ENCODE measurements around the gene BLTP1.
"Not testable (repeated sequence)": the region's sequence is repeated elsewhere in the genome, so short reads cannot be mapped to it uniquely, and the experiment has no call there.

Gene BLTP1, protein sequence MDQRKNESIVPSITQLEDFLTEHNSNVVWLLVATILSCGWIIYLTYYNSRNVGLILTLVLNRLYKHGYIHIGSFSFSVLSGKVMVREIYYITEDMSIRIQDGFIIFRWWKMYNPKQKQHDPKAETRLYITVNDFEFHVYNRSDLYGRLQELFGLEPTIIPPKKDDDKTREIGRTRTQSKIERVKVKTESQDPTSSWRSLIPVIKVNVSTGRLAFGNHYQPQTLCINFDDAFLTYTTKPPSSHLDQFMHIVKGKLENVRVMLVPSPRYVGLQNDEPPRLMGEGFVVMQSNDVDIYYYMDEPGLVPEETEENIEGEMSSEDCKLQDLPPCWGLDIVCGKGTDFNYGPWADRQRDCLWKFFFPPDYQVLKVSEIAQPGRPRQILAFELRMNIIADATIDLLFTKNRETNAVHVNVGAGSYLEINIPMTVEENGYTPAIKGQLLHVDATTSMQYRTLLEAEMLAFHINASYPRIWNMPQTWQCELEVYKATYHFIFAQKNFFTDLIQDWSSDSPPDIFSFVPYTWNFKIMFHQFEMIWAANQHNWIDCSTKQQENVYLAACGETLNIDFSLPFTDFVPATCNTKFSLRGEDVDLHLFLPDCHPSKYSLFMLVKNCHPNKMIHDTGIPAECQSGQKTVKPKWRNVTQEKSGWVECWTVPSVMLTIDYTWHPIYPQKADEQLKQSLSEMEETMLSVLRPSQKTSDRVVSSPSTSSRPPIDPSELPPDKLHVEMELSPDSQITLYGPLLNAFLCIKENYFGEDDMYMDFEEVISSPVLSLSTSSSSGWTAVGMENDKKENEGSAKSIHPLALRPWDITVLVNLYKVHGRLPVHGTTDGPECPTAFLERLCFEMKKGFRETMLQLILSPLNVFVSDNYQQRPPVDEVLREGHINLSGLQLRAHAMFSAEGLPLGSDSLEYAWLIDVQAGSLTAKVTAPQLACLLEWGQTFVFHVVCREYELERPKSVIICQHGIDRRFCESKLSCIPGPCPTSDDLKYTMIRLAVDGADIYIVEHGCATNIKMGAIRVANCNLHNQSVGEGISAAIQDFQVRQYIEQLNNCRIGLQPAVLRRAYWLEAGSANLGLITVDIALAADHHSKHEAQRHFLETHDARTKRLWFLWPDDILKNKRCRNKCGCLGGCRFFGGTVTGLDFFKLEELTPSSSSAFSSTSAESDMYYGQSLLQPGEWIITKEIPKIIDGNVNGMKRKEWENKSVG (N-terminal part only)

GRCh38 chr4:122151982-122152710 lies at the start of gene BLTP1:
TSS of gene BLTP1 (plus strand) at chr4:122152331. CDS start at chr4:122170648, 18,317 bp downstream.
- DNase-seq = peak; percentile 49

DNA sequence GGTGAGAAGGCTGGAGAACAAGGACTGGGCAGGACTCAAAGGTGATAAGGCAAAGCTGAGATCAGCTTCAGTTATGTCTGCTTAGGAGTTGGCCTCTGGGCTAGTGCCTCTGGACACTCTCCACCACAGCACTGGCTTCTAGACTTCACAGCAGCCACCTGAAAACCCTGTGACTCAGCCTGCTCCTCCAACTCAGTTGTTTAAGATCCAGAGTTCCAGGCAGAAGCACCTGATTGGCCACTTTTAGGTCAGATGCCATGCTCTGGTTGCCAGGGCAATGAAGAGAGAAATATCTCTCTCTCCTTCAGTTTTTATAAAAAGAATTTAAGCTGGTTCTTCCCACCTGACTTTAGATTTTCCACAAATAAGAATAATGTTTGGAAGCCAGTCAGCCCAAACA lies 47.9 kb upstream of the BLTP1 start:
- DNase-seq = no peak

GRCh38 chr4:122107680-122108079 lies 44.5 kb upstream of the BLTP1 start:
- no peak for DNase-seq

GRCh38 chr4:122110304-122110703 lies 41.8 kb upstream of the BLTP1 start:
- DNase-seq = not testable (repeated sequence)

GRCh38 chr4:122117743-122118142 lies 34.4 kb upstream of the BLTP1 start:
- DNase-seq = no peak

- no peak for DNase-seq
These were observed 33.9 kb upstream of the BLTP1 start for GRCh38 chr4:122118243-122118642.

GRCh38 chr4:122119739-122120138 lies 32.4 kb upstream of the BLTP1 start:
- no peak for DNase-seq

GRCh38 chr4:122121593-122121992 lies 30.5 kb upstream of the BLTP1 start:
- DNase-seq = no peak

GRCh38 chr4:122122083-122122482 lies 30.0 kb upstream of the BLTP1 start:
- no peak for DNase-seq

DNA sequence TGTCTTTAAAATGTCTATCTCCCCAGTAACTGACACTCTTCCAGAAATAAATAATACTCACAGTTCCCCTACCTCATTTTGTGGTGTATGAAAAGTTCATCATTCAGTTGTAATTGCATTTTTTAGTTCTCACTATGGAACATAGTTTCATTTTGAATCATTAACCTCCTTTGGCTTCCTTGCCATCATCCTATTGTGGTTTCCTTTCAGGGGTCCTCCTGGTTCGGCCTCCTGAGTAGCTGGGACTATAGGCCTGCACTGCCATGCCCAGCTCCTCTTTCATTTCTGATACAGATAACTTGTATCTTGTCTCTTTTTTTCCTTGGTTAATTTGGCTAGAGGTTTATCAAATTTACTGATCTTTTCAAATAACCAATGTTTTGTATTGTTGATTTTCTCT lies 23.1 kb upstream of the BLTP1 start:
- no peak for DNase-seq

DNA sequence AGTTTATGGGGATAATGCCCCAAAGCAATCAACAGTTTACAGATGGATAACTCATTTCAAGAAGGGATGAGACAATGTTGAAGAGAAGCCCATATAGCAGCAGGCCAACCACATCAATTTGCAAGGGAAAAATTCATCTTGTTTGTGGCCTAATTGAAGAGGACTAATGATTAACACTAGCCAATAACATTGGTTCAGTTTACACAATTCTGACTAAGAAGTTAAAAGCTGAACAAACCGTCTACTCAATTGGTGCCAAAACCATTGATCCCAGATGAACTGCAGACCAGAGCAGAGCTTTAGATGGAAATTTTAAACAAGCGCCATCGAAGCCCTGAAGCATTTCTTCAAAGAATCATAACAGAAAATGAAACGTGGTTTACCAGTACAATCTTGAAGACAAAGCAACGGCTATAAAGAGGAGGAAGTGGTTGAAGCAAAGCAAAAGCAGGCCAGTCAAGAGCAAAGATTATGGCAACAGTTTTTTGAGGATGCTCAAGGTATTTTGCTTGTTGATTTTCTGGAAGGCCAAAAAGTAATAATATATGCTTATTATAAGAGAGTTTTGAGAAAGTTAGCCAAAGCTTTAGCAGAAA lies 20.5 kb upstream of the BLTP1 start:
- no peak for DNase-seq

DNA sequence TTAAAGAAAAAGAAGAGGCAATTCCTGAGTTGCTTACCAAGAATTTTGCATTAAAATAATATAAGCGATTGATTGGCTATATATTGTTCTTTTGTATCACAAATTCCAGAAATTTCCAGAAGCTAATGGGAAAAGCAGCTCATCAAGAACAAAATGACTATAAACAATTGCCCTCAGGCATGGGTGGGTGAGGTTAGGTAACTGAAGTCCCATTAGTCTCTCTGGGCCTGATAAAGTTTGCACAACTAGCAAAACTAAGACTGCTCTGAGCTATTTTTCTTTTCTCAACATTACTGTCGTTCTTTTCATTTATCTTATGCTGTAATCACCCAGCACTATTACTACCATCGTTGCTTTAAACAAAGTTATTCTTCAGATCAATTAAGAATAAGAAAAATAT lies 19.2 kb upstream of the BLTP1 start:
- DNase-seq = no peak

- DNase-seq = no peak
These were observed 13.0 kb upstream of the BLTP1 start for GRCh38 chr4:122139139-122139538.

- no peak for DNase-seq
These were observed 11.3 kb upstream of the BLTP1 start for GRCh38 chr4:122140834-122141233.

GRCh38 chr4:122142687-122143086 lies 9.4 kb upstream of the BLTP1 start:
- no peak for DNase-seq

DNA sequence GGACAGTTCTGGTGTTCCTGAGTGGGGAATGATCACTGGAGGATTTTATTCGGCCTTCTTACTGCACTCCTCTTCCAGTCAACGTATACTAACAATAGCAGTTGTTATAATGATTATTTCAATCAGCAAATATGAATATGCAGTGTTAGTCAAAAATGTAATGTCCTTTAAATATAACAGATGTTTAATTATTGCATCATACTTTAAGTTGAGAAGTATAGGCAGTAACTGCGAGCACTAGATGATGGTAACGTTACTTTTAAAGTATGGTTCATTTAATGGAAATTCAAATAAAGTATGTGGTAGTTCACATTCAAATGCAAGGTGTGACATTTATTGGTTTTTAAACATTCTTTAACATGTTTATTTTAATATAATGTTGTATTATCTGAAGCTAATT lies 5.5 kb upstream of the BLTP1 start:
- DNase-seq = no peak

GRCh38 chr4:122150931-122151330 lies 1.2 kb upstream of the BLTP1 start:
- DNase-seq = no peak

DNA sequence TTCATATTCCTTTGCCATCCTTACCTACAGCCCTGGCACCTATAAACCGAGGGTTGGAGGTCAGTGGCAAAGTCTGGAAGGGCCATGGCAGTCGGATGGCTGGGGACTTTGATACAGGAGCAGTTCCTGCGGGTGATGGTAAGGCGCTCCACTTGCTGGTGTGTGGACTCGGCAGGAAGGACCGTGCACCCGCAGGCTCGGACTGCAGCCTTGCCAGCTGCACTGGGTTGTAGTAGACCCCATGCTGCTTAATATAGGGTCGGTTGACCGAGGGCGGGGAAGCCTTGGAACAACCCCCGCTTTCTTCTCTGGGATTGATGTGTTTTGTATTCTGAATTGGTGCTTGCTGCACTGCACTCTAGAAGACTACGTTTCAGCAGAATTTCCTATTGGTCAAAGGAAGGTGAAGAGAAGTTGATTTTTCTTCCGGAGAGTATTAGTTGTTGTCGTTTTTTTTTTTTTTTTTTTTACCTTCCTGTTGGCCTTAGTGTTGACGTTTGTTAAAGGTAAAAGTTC lies 638 bp downstream of the BLTP1 start:
- no peak for DNase-seq

GRCh38 chr4:122156819-122157218 lies 4.7 kb downstream of the BLTP1 start:
- no peak for DNase-seq

GRCh38 chr4:122163301-122163700 lies 11.2 kb downstream of the BLTP1 start:
- DNase-seq = no peak

- no peak for DNase-seq
These were observed 11.6 kb downstream of the BLTP1 start for GRCh38 chr4:122163767-122164166.

GRCh38 chr4:122167369-122167768 lies 15.2 kb downstream of the BLTP1 start:
- no peak for DNase-seq

Data from DMS79 (cell line).